Measurements from ENCODE around the gene RRP1. TPM values are rescaled to one million over a fixed set of nuclear protein-coding genes. Genes with fewer than 3 reads are reported as not detected.

Gene RRP1
- total RNA-seq, 1 experiment from 2014 or later: 53.9 TPM

DNA sequence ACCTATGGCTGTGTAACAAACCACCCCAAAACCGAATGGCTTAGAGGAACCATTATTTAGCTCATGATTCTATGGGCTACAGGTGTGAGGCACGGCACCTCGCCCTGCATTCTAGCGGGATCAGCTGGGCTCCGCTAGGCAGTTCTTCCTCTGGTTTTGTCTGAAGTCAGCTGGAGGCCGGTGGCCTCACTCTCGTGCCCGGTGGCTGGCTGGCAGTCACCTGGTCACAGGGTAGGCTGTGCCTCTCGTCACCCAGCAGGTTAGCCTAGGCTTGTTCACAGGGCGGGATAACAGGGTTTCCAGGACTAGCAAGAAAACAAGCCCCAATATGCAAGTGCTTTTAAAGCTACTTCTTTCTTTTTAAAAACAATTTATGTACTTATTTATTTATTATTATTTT, 59.4 kb downstream of the RRP1 start:
- H3K27me3 ChIP-seq (ENCODE audit: insufficient read depth, low read length): no peaks in the 10 kb centered on the region
- TF ChIP-seq FOSL1 (IDR thresholded peaks at IDR 0.05; ENCODE audit: low read depth): no peak
- TF ChIP-seq, protein P1, sequence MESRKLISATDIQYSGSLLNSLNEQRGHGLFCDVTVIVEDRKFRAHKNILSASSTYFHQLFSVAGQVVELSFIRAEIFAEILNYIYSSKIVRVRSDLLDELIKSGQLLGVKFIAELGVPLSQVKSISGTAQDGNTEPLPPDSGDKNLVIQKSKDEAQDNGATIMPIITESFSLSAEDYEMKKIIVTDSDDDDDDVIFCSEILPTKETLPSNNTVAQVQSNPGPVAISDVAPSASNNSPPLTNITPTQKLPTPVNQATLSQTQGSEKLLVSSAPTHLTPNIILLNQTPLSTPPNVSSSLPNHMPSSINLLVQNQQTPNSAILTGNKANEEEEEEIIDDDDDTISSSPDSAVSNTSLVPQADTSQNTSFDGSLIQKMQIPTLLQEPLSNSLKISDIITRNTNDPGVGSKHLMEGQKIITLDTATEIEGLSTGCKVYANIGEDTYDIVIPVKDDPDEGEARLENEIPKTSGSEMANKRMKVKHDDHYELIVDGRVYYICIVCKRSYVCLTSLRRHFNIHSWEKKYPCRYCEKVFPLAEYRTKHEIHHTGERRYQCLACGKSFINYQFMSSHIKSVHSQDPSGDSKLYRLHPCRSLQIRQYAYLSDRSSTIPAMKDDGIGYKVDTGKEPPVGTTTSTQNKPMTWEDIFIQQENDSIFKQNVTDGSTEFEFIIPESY (IDR thresholded peaks at IDR 0.05; ENCODE audit: extremely low read depth, insufficient replicate concordance, low read length): no peak
- TF ChIP-seq EZH2 (IDR thresholded peaks at IDR 0.05): no peak
- TF ChIP-seq YY1 (IDR thresholded peaks at IDR 0.05; ENCODE audit: extremely low read depth, insufficient replicate concordance, low read depth, low read length): no peak
- no peak for TF ChIP-seq CBX3 (IDR thresholded peaks at IDR 0.05; ENCODE audit: low read depth)
- TF ChIP-seq JUND (IDR thresholded peaks at IDR 0.05): no peak
- no peak for TF ChIP-seq EZH2phosphoT487 (IDR thresholded peaks at IDR 0.05; ENCODE audit: borderline replicate concordance)
- TF ChIP-seq RAD21 (IDR thresholded peaks at IDR 0.05; ENCODE audit: low read depth): no peak
- no peak for TF ChIP-seq ZNF274 (IDR thresholded peaks at IDR 0.05; ENCODE audit: low read depth, low read length)
- TF ChIP-seq POLR2A (IDR thresholded peaks at IDR 0.05; ENCODE audit: borderline replicate concordance, extremely low read depth, insufficient read depth, insufficient read length): no peak
- TF ChIP-seq SP1 (IDR thresholded peaks at IDR 0.05; ENCODE audit: low read depth): no peak
- TF ChIP-seq, protein P2, sequence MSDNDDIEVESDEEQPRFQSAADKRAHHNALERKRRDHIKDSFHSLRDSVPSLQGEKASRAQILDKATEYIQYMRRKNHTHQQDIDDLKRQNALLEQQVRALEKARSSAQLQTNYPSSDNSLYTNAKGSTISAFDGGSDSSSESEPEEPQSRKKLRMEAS (IDR thresholded peaks at IDR 0.05): no peak
- POLR2A ChIA-PET: no interaction called here
- H2AFZ ChIP-seq (ENCODE audit: low read depth, low read length, poor library complexity, severe bottlenecking): no peak overlapping the region
- RAD21 ChIA-PET (ENCODE audit: low non-redundant PET in 1 of 2, low total read pairs in 2 of 2, uncharacterized antibody in 2 of 2, unreplicated experiment in 2 of 2): no interaction called here
- no peak for DNase-seq (ENCODE audit: low read depth, low spot score)
- H3K9me2 ChIP-seq (ENCODE audit: insufficient read depth): no peaks in the 10 kb centered on the region
- no peaks in the 10 kb centered on the region for H3K9me3 ChIP-seq (ENCODE audit: control insufficient read depth in 1 of 2, insufficient read depth in 1 of 2, low read depth in 1 of 2, low read length in 2 of 2)
- intact Hi-C loops (cut with micrococcal nuclease): no loop called here
- H3K36me3 ChIP-seq (ENCODE audit: control insufficient read depth in 1 of 2, insufficient read depth in 2 of 2, low read length in 2 of 2): no peaks in the 10 kb centered on the region
- no peak overlapping the region for H3K27ac ChIP-seq (ENCODE audit: low read depth, low read length)
- no peaks in the 10 kb centered on the region for H3K4me1 ChIP-seq (ENCODE audit: control insufficient read depth in 1 of 2, insufficient read depth in 2 of 2, low read length in 2 of 2)
- no peak overlapping the region for H3K4me3 ChIP-seq (replicated peaks in 1 of 2; ENCODE audit: low read depth in 1 of 2, low read length in 2 of 2)
- H3K79me2 ChIP-seq (ENCODE audit: insufficient read depth, low read length): no peaks in the 10 kb centered on the region
- BruUV-seq (replicated peaks): no TSS peak
- H3K4me2 ChIP-seq (ENCODE audit: low read length): no peak overlapping the region
- no peak for ATAC-seq
- no peak overlapping the region for H3K9ac ChIP-seq (ENCODE audit: low read length)
- CTCF ChIA-PET: no interaction called here
- no peaks in the 10 kb centered on the region for H4K20me1 ChIP-seq (ENCODE audit: insufficient read depth)
